ENCODE measurements around the gene SLC22A6.

Gene SLC22A6

GRCh38 chr11:62976109-62976508, 8.7 kb downstream of the SLC22A6 start:
- H3K9me3 ChIP-seq (replicated peaks; ENCODE audit: insufficient read depth, low read length), result no peaks in the 10 kb centered on the region

DNA sequence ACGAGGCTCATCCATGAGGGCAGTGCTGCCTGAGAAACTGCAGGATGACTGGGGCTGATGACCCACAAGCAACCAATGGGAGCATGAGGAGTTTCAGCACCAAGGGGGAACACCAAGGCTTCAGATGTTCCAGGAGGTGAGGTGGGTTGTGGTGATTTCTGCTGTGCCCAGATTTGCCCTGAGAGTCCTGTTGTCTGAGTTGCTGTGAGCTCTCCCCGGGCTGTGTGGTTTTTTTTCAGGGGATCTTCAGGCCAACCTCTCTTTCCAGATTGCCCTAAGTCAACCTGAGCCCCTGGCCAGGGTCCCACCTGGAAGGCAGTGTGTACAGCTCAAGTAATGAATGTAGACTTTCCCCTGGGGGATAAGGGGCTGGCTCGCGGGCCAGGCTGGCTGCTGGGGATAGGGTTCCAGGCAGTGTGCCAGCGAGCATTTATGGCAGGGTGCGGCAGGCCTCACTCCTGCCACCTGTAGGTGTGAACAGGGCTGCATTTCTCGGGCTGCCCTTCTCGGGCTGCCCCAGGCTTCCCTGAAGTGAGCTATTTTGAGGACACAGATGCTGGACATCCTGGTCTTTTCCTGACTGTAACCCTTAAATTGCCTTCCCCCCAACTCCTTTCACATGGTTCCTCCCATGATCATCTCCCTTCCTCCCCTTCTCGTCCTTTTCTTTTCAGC, 9.8 kb downstream of the SLC22A6 start:
- Histone ChIP-seq H3K4me3 (ENCODE audit: low read length) (no peak overlapping the region), H2AFZ (ENCODE audit: low read length) (no peak overlapping the region), H3K9me2 (replicated peaks; ENCODE audit: insufficient read depth, low read length) (no peaks in the 10 kb centered on the region), H3K4me1 (ENCODE audit: low read length) (no peaks in the 10 kb centered on the region), H3F3A (ENCODE audit: insufficient read depth, low read length) (no peaks in the 10 kb centered on the region), H3K9me3 (replicated peaks; ENCODE audit: insufficient read depth, low read length) (no peaks in the 10 kb centered on the region), H4K20me1 (ENCODE audit: insufficient read depth, low read length) (no peaks in the 10 kb centered on the region), H3K9ac (ENCODE audit: low read length) (no peak overlapping the region), H3K79me2 (ENCODE audit: low read length) (no peaks in the 10 kb centered on the region), H3K27ac (ENCODE audit: low read length) (no peak overlapping the region), H3K4me2 (ENCODE audit: low read depth, low read length) (no peak overlapping the region), H3K36me3 (replicated peaks; ENCODE audit: insufficient read depth, low read length) (no peaks in the 10 kb centered on the region), H3K27me3 (replicated peaks; ENCODE audit: insufficient read depth, low read length) (peaks cover 20% of the 10 kb centered on the region)
- TF ChIP-seq EZH2 (optimal IDR thresholded peaks at IDR 0.05; ENCODE audit: low read depth, low read length) (no peak), EZH2phosphoT487 (IDR thresholded peaks at IDR 0.05; ENCODE audit: low read length) (no peak)
- TF ChIP-seq, protein P1, sequence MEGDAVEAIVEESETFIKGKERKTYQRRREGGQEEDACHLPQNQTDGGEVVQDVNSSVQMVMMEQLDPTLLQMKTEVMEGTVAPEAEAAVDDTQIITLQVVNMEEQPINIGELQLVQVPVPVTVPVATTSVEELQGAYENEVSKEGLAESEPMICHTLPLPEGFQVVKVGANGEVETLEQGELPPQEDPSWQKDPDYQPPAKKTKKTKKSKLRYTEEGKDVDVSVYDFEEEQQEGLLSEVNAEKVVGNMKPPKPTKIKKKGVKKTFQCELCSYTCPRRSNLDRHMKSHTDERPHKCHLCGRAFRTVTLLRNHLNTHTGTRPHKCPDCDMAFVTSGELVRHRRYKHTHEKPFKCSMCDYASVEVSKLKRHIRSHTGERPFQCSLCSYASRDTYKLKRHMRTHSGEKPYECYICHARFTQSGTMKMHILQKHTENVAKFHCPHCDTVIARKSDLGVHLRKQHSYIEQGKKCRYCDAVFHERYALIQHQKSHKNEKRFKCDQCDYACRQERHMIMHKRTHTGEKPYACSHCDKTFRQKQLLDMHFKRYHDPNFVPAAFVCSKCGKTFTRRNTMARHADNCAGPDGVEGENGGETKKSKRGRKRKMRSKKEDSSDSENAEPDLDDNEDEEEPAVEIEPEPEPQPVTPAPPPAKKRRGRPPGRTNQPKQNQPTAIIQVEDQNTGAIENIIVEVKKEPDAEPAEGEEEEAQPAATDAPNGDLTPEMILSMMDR (IDR thresholded peaks at IDR 0.05; ENCODE audit: low read length), result no peak; the same call in 1 of the 2 replicates
- DNase-seq, result no peak

More at GRCh38 chr11:62976109-62976508, 8.7 kb downstream of the SLC22A6 start:
- H3K4me3 ChIP-seq (ENCODE audit: low read length), result no peak overlapping the region
- TF ChIP-seq, protein P1 (IDR thresholded peaks at IDR 0.05; ENCODE audit: low read length), result no peak
- TF ChIP-seq EZH2phosphoT487 (IDR thresholded peaks at IDR 0.05; ENCODE audit: low read length), result no peak
- no peak for TF ChIP-seq EZH2 (optimal IDR thresholded peaks at IDR 0.05; ENCODE audit: low read depth, low read length)
- no peak overlapping the region for H2AFZ ChIP-seq (ENCODE audit: low read length)
- no peaks in the 10 kb centered on the region for H3K4me1 ChIP-seq (ENCODE audit: low read length)
- no peaks in the 10 kb centered on the region for H3K9me2 ChIP-seq (replicated peaks; ENCODE audit: insufficient read depth, low read length)
- H3K4me2 ChIP-seq (ENCODE audit: low read depth, low read length), result no peak overlapping the region
- H4K20me1 ChIP-seq (ENCODE audit: insufficient read depth, low read length), result no peaks in the 10 kb centered on the region
- H3K36me3 ChIP-seq (replicated peaks; ENCODE audit: insufficient read depth, low read length), result no peaks in the 10 kb centered on the region
- no peak overlapping the region for H3K9ac ChIP-seq (ENCODE audit: low read length)
- no peak overlapping the region for H3K27ac ChIP-seq (ENCODE audit: low read length)
- no peaks in the 10 kb centered on the region for H3K79me2 ChIP-seq (ENCODE audit: low read length)
- H3F3A ChIP-seq (ENCODE audit: insufficient read depth, low read length), result no peaks in the 10 kb centered on the region
- H3K27me3 ChIP-seq (replicated peaks; ENCODE audit: insufficient read depth, low read length), result peaks cover 20% of the 10 kb centered on the region
- no peak for DNase-seq

- H3K9ac ChIP-seq (ENCODE audit: low read length), result no peak overlapping the region
- no peak for DNase-seq
- H3K9me2 ChIP-seq (replicated peaks; ENCODE audit: insufficient read depth, low read length), result no peaks in the 10 kb centered on the region
- H3K9me3 ChIP-seq (replicated peaks; ENCODE audit: insufficient read depth, low read length), result no peaks in the 10 kb centered on the region
- no peaks in the 10 kb centered on the region; the same call in 1 of the 2 replicates for H3K27me3 ChIP-seq (replicated peaks; ENCODE audit: insufficient read depth, low read length)
- no peaks in the 10 kb centered on the region for H3K79me2 ChIP-seq (ENCODE audit: low read length)
- H3K4me3 ChIP-seq (ENCODE audit: low read length), result no peak overlapping the region
- H3K27ac ChIP-seq (ENCODE audit: low read length), result no peak overlapping the region
- H3F3A ChIP-seq (ENCODE audit: insufficient read depth, low read length), result no peaks in the 10 kb centered on the region
- H2AFZ ChIP-seq (ENCODE audit: low read length), result no peak overlapping the region
- TF ChIP-seq, protein P1 (IDR thresholded peaks at IDR 0.05; ENCODE audit: low read length), result no peak
- TF ChIP-seq EZH2 (optimal IDR thresholded peaks at IDR 0.05; ENCODE audit: low read depth, low read length), result no peak
- TF ChIP-seq EZH2phosphoT487 (IDR thresholded peaks at IDR 0.05; ENCODE audit: low read length), result no peak
- no peak overlapping the region for H3K4me2 ChIP-seq (ENCODE audit: low read depth, low read length)
- H3K36me3 ChIP-seq (replicated peaks; ENCODE audit: insufficient read depth, low read length), result no peaks in the 10 kb centered on the region
- H3K4me1 ChIP-seq (ENCODE audit: low read length), result no peaks in the 10 kb centered on the region
- H4K20me1 ChIP-seq (ENCODE audit: insufficient read depth, low read length), result no peaks in the 10 kb centered on the region
Measured at GRCh38 chr11:62965574-62965973, 19.2 kb downstream of the SLC22A6 start.

All from MM.1S (cell line).